IMR-90 (cell line): Measurements from ENCODE around the gene GUCY2C. TPM values are rescaled to one million over a fixed set of nuclear protein-coding genes. Genes with fewer than 3 reads are reported as not detected.

Source experiments
- ATAC-seq: fragments of 200-7000 bp; cut with Tn5 transposase; 2 replicates; pipeline ENCODE4 v1.9.1; 2020; ENCODE audit warnings: low read depth, mild to moderate bottlenecking, moderate library complexity
- BruUV-seq: library from RNA; stranded (reverse); fragments of 400-500 nt; replicated peaks from 2 replicates; lab custom pipeline; 2021; lab: Mats Ljungman, UMichigan
- CTCF ChIA-PET: fragments of 300-600 bp; formaldehyde crosslinking; extraction: SDS; loops from one replicate; lab custom pipeline; 2021; ENCODE audit warnings: antibody characterized with exemption; lab: Yijun Ruan, JAX
- POLR2A ChIA-PET: fragments of 300-600 bp; sonication (Branson Sonifier 250); formaldehyde crosslinking; loops from one replicate; lab custom pipeline; 2022; ENCODE audit warnings: antibody characterized with exemption; ENCODE audit not compliant: unreplicated experiment; lab: Charles Lee
- DNase-seq: peaks from one replicate; pipeline ENCODE4 v3.0.0; 2013
- H2AFZ ChIP-seq: replicated peaks from 2 replicates; pipeline ENCODE3; 2013; ENCODE audit warnings: low read length, mild to moderate bottlenecking; ENCODE audit not compliant: poor library complexity
- H2AK5ac ChIP-seq: 2 replicates; pipeline ENCODE4 v1.6.1; 2013; ENCODE audit warnings: low read depth, low read length, inconsistent platforms
- H2AK9ac ChIP-seq: replicated peaks from 2 replicates; pipeline ENCODE3; 2013; ENCODE audit warnings: mild to moderate bottlenecking, low read depth, low read length, moderate library complexity; ENCODE audit not compliant: poor library complexity
- H2BK120ac ChIP-seq: 2 replicates; pipeline ENCODE4 v1.6.1; 2013; ENCODE audit warnings: low read depth, low read length, inconsistent platforms
- H2BK15ac ChIP-seq: 3 replicates; pipeline ENCODE4 v1.6.1; 2013; ENCODE audit warnings: low read depth, low read length, inconsistent platforms
- H2BK20ac ChIP-seq: 2 replicates; pipeline ENCODE4 v1.6.1; 2013; ENCODE audit warnings: low read depth, mild to moderate bottlenecking, inconsistent platforms, low read length, moderate library complexity
- H2BK5ac ChIP-seq: 2 replicates; pipeline ENCODE4 v1.6.1; 2013; ENCODE audit warnings: mild to moderate bottlenecking, low read depth, low read length, inconsistent platforms; ENCODE audit not compliant: poor library complexity, severe bottlenecking
- H3K14ac ChIP-seq: replicated peaks from 2 replicates; pipeline ENCODE4 v1.6.1; 2013; ENCODE audit warnings: low read depth, low read length, inconsistent platforms
- H3K18ac ChIP-seq: 2 replicates; pipeline ENCODE4 v1.6.1; 2013; ENCODE audit warnings: low read depth, low read length, control low read depth
- H3K23ac ChIP-seq: 2 replicates; pipeline ENCODE4 v1.6.1; 2013; ENCODE audit warnings: low read depth, low read length, inconsistent platforms
- H3K27ac ChIP-seq: 2 replicates; pipeline ENCODE4 v1.5.1; 2013; ENCODE audit warnings: mild to moderate bottlenecking, control low read depth, low read length; ENCODE audit not compliant: insufficient read depth
- H3K27me3 ChIP-seq: 2 replicates; pipeline ENCODE4 v1.6.1; 2013; ENCODE audit warnings: low read length; ENCODE audit not compliant: control insufficient read depth, insufficient read depth
- H3K36me3 ChIP-seq: 2 replicates; pipeline ENCODE4 v1.6.1; 2013; ENCODE audit warnings: low read length, mixed read lengths; ENCODE audit not compliant: control insufficient read depth, insufficient read depth
- H3K4ac ChIP-seq: 2 replicates; pipeline ENCODE4 v1.6.1; 2013; ENCODE audit warnings: low read depth, low read length, inconsistent platforms
- H3K4me1 ChIP-seq: 2 replicates; pipeline ENCODE4 v1.6.1; 2013; ENCODE audit warnings: low read length, mixed read lengths; ENCODE audit not compliant: control insufficient read depth, insufficient read depth
- H3K4me2 ChIP-seq: 2 replicates; pipeline ENCODE4 v1.6.1; 2013; ENCODE audit warnings: low read depth, mild to moderate bottlenecking, control low read depth, low read length, moderate library complexity
- H3K4me3 ChIP-seq: 2 replicates; pipeline ENCODE4 v1.5.1; 2013; ENCODE audit warnings: low read depth, mild to moderate bottlenecking, control low read depth, low read length, moderate library complexity; ENCODE audit not compliant: insufficient read depth
- H3K56ac ChIP-seq: 2 replicates; pipeline ENCODE4 v1.6.1; 2013; ENCODE audit warnings: low read length, inconsistent platforms; ENCODE audit not compliant: insufficient read depth; ENCODE audit errors: extremely low read depth
- H3K79me1 ChIP-seq, 2 experiments: 2 replicates each; pipeline ENCODE4 v1.6.1; 2013; ENCODE audit warnings: low read length in 2 of 2, inconsistent platforms in 1 of 2, low read depth in 1 of 2
- H3K9ac ChIP-seq: 2 replicates; pipeline ENCODE4 v1.6.1; 2013; ENCODE audit warnings: low read depth, low read length, control low read depth
- H3K9me1 ChIP-seq: 2 replicates; pipeline ENCODE4 v1.6.1; 2013; ENCODE audit warnings: low read length, inconsistent platforms; ENCODE audit not compliant: insufficient read depth
- H3K9me3 ChIP-seq: 2 replicates; pipeline ENCODE4 v1.6.1; 2013; ENCODE audit warnings: low read length; ENCODE audit not compliant: control insufficient read depth, insufficient read depth
- H4K20me1 ChIP-seq: 2 replicates; pipeline ENCODE4 v1.6.1; 2013; ENCODE audit warnings: low read length, inconsistent platforms; ENCODE audit not compliant: insufficient read depth
- H4K5ac ChIP-seq: 2 replicates; pipeline ENCODE4 v1.6.1; 2013; ENCODE audit warnings: mild to moderate bottlenecking, low read depth, low read length, control low read depth
- H4K8ac ChIP-seq, 2 experiments: 2 replicates each; pipeline ENCODE4 v1.6.1; 2013; ENCODE audit warnings: low read depth in 2 of 2, low read length in 2 of 2, control low read depth in 1 of 2, inconsistent platforms in 1 of 2
- H4K91ac ChIP-seq: 2 replicates; pipeline ENCODE4 v1.6.1; 2013; ENCODE audit warnings: low read depth, low read length, inconsistent platforms; ENCODE audit not compliant: insufficient read depth
- CEBPB ChIP-seq: IDR thresholded peaks from 2 replicates; pipeline ENCODE4 v1.6.1; 2012; ENCODE audit warnings: low read depth, low read length, improper control_type of control experiment
- CHD1 ChIP-seq: IDR thresholded peaks from 2 replicates; pipeline ENCODE4 v1.6.1; 2012; ENCODE audit warnings: low read depth, low read length, improper control_type of control experiment
- MAFK ChIP-seq: IDR thresholded peaks from 2 replicates; pipeline ENCODE4 v1.6.1; 2012; ENCODE audit warnings: low read depth, low read length, improper control_type of control experiment
- MAZ ChIP-seq: IDR thresholded peaks from 2 replicates; pipeline ENCODE4 v1.6.1; 2012; ENCODE audit warnings: low read depth, mild to moderate bottlenecking, low read length, improper control_type of control experiment, moderate library complexity, borderline replicate concordance
- NFE2L2 ChIP-seq: fragments of 150-350 bp; IDR thresholded peaks from 2 replicates; pipeline ENCODE4 v1.6.1; 2016; ENCODE audit warnings: low read depth, mild to moderate bottlenecking, low read length
- POLR2A ChIP-seq: IDR thresholded peaks from 2 replicates; pipeline ENCODE4 v1.6.1; 2012; ENCODE audit warnings: mild to moderate bottlenecking, low read depth, low read length
- RAD21 ChIP-seq: IDR thresholded peaks from 2 replicates; pipeline ENCODE4 v1.6.1; 2012; ENCODE audit warnings: low read length, improper control_type of control experiment
- SMC3 ChIP-seq: fragments of 150-350 bp; IDR thresholded peaks from 2 replicates; pipeline ENCODE4 v1.6.1; 2016; ENCODE audit warnings: low read depth, mild to moderate bottlenecking, antibody characterized with exemption, low read length, moderate library complexity
- WGBS, 2 experiments: methylation state at CpG; one replicate each; pipeline versions ENCODE4 v1.1.5 to v1.1.7; 2013; ENCODE audit warnings: missing lambda C conversion rate in 2 of 2; ENCODE audit not compliant: insufficient read length in 1 of 2; ENCODE audit errors: extremely low coverage in 2 of 2; 5-methylcytosine and 5-hydroxymethylcytosine counted together
- dilution Hi-C: fragments of 300-500 bp; cut with HindIII; formaldehyde crosslinking; loops from one replicate; pipeline ENCODE4 v1.14.3; 2018; ENCODE audit warnings: low sequenced_read_pairs; ENCODE audit not compliant: unreplicated experiment
- in situ Hi-C: fragments of 300-500 bp; cut with MboI; formaldehyde crosslinking; loops from 3 replicates; pipeline ENCODE4 v1.14.3; 2019; ENCODE audit warnings: low sequenced_read_pairs, inconsistent platforms, mixed read lengths
- intact Hi-C: fragments of 100-400 bp; cut with micrococcal nuclease; formaldehyde crosslinking; loops from 2 replicates; pipeline ENCODE4 v1.10.0; 2022
- polyA plus RNA-seq, 3 experiments: library from polyadenylated mRNA; depleted of rRNA; stranded (reverse); fragments of >200 nt; gene quantifications; 2 replicates each; pipeline ENCODE4 v1.2.3, GENCODE V29; 2012; ENCODE audit warnings: low replicate concordance in 1 of 3
- total RNA-seq: library from RNA; depleted of rRNA; stranded (reverse); fragments of >200 nt; gene quantifications from 2 replicates; pipeline ENCODE4 v1.2.3, GENCODE V29; 2012
- TF ChIP-seq, protein P1 (sequence below): fragments of 150-350 bp; IDR thresholded peaks from 2 replicates; pipeline ENCODE4 v1.6.1; 2017; ENCODE audit warnings: mild to moderate bottlenecking, antibody characterized with exemption, low read length, low read depth
- TF ChIP-seq, protein P2 (sequence below): conservative IDR thresholded peaks from 2 replicates; pipeline ENCODE4 v1.5.1; 2012; ENCODE audit warnings: mild to moderate bottlenecking, low read depth, low read length, improper control_type of control experiment
- TF ChIP-seq, protein P3 (sequence below): fragments of 150-350 bp; IDR thresholded peaks from 2 replicates; pipeline ENCODE4 v1.6.1; 2016; ENCODE audit warnings: low read depth, mild to moderate bottlenecking, low read length, moderate library complexity, borderline replicate concordance

GUCY2C gene
- total and polyA plus RNA-seq, 2 of the 4 experiments (the other 2 are of a cell fraction): not detected

DNA sequence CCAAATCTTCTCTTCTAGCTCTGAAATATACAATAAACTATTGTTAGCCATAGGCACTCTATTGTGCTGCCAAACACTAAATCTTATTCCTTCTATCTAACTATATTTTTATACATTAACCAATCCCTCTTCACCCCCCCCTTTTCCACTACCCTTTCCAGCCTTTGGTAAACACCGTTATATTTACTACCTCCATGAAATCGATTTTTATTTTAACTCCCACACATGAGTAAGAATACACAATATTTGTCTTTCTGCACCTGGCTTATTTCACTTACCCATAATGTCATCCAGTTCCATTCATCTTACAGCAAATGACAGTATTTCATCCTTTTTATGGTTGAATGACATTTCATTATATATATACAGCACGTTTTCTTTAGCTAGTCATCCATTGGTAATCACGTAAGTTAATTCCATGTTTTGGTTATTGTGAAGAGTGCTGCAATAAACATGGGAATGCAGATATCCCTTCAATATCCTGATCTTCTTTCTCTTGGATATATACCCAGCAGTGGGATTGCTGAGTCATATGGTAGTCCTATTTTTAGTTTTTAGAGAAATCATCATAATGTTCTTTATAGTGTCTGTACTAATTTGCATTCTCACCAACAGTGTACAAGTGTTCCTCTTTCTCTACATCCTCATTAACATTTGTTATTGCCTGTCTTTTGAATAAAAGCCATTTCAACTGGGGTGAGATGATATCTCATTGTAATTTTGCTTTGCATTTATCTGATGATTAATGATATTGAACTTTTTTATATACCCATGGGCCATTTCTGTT is 94.5 kb downstream of the GUCY2C start:
- Histone ChIP-seq H4K91ac (no peak overlapping the region), H2BK120ac (no peak overlapping the region), H3K56ac (no peak overlapping the region), H2AK5ac (no peak overlapping the region), H3K4ac (no peak overlapping the region), H4K5ac (no peak overlapping the region), H3K23ac (no peak overlapping the region), H3K14ac (no peak overlapping the region), H4K20me1 (no peaks in the 10 kb centered on the region), H2BK15ac (no peak overlapping the region), H3K9me1 (no peaks in the 10 kb centered on the region), H3K9me3 (no peaks in the 10 kb centered on the region), H2AFZ (no peak overlapping the region), H2AK9ac (no peak overlapping the region), H3K4me3 (no peak overlapping the region), H3K18ac (no peak overlapping the region), H3K4me2 (no peak overlapping the region), H3K9ac (no peak overlapping the region), H3K27ac (no peak overlapping the region), H2BK20ac (no peak overlapping the region), H3K4me1 (no peaks in the 10 kb centered on the region), H2BK5ac (no peak overlapping the region), H3K79me1 (no peaks in the 10 kb centered on the region), H4K8ac (no peak overlapping the region), H3K27me3 (no peaks in the 10 kb centered on the region), H3K36me3 (no peaks in the 10 kb centered on the region)
- dilution Hi-C loops (no loop called here), intact Hi-C loops (no loop called here), in situ Hi-C loops (no loop called here)
- WGBS, 2 experiments: 40% methylated on average over 1 of the region's 4 CpGs; no CpG with 5 or more reads in 1 of the 2 experiments
- DNase-seq: no peak
- POLR2A ChIA-PET: no interaction called here
- TF ChIP-seq MAFK (no peak), RAD21 (no peak), POLR2A (no peak), NFE2L2 (no peak), CEBPB (no peak), MAZ (no peak), CHD1 (no peak), SMC3 (no peak)
- TF ChIP-seq, protein P1, sequence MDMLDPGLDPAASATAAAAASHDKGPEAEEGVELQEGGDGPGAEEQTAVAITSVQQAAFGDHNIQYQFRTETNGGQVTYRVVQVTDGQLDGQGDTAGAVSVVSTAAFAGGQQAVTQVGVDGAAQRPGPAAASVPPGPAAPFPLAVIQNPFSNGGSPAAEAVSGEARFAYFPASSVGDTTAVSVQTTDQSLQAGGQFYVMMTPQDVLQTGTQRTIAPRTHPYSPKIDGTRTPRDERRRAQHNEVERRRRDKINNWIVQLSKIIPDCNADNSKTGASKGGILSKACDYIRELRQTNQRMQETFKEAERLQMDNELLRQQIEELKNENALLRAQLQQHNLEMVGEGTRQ: no peak
- TF ChIP-seq, protein P2, sequence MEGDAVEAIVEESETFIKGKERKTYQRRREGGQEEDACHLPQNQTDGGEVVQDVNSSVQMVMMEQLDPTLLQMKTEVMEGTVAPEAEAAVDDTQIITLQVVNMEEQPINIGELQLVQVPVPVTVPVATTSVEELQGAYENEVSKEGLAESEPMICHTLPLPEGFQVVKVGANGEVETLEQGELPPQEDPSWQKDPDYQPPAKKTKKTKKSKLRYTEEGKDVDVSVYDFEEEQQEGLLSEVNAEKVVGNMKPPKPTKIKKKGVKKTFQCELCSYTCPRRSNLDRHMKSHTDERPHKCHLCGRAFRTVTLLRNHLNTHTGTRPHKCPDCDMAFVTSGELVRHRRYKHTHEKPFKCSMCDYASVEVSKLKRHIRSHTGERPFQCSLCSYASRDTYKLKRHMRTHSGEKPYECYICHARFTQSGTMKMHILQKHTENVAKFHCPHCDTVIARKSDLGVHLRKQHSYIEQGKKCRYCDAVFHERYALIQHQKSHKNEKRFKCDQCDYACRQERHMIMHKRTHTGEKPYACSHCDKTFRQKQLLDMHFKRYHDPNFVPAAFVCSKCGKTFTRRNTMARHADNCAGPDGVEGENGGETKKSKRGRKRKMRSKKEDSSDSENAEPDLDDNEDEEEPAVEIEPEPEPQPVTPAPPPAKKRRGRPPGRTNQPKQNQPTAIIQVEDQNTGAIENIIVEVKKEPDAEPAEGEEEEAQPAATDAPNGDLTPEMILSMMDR: no peak
- TF ChIP-seq, protein P3, sequence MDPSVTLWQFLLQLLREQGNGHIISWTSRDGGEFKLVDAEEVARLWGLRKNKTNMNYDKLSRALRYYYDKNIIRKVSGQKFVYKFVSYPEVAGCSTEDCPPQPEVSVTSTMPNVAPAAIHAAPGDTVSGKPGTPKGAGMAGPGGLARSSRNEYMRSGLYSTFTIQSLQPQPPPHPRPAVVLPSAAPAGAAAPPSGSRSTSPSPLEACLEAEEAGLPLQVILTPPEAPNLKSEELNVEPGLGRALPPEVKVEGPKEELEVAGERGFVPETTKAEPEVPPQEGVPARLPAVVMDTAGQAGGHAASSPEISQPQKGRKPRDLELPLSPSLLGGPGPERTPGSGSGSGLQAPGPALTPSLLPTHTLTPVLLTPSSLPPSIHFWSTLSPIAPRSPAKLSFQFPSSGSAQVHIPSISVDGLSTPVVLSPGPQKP: no peak
- no TSS peak for BruUV-seq
- CTCF ChIA-PET: no interaction called here
- ATAC-seq: no peak
